ENCODE results near the gene ZNF618.

DNA sequence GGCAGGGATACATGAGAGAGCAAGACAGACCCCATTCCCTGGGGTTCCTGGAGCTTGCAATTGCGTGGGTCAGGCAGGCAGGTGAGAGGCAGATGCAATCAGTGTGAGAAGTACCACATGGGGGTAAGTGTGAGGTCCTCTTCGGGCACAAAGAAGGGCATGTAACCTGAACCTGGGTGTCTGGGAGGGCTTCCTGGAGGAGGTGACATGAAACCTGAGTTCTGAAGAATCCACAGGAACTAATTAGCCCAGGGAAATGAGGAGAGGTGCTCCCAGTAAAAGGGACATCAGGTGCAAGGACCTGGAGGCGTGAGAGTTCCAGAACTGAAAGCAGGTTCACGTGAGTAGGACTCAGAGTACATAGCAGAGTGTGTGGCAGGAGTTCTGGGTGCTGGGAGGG, 199.5 kb downstream of the ZNF618 start:
- TF ChIP-seq, protein P1, sequence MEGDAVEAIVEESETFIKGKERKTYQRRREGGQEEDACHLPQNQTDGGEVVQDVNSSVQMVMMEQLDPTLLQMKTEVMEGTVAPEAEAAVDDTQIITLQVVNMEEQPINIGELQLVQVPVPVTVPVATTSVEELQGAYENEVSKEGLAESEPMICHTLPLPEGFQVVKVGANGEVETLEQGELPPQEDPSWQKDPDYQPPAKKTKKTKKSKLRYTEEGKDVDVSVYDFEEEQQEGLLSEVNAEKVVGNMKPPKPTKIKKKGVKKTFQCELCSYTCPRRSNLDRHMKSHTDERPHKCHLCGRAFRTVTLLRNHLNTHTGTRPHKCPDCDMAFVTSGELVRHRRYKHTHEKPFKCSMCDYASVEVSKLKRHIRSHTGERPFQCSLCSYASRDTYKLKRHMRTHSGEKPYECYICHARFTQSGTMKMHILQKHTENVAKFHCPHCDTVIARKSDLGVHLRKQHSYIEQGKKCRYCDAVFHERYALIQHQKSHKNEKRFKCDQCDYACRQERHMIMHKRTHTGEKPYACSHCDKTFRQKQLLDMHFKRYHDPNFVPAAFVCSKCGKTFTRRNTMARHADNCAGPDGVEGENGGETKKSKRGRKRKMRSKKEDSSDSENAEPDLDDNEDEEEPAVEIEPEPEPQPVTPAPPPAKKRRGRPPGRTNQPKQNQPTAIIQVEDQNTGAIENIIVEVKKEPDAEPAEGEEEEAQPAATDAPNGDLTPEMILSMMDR (IDR thresholded peaks at IDR 0.05) = no peak
- TF ChIP-seq KAT7 (CRISPR knock-in tag; IDR thresholded peaks at IDR 0.05; ENCODE audit: borderline replicate concordance) (no peak), JUN (CRISPR knock-in tag; IDR thresholded peaks at IDR 0.05) (no peak), ESRRA (CRISPR knock-in tag; IDR thresholded peaks at IDR 0.05; ENCODE audit: borderline replicate concordance) (no peak), TEAD4 (CRISPR knock-in tag; IDR thresholded peaks at IDR 0.05) (no peak), GABPB1 (CRISPR knock-in tag; IDR thresholded peaks at IDR 0.05) (no peak), CREB1 (CRISPR knock-in tag; IDR thresholded peaks at IDR 0.05) (no peak)
- TF ChIP-seq, protein P2, sequence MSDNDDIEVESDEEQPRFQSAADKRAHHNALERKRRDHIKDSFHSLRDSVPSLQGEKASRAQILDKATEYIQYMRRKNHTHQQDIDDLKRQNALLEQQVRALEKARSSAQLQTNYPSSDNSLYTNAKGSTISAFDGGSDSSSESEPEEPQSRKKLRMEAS (CRISPR knock-in tag; IDR thresholded peaks at IDR 0.05) = no peak
- TF ChIP-seq, protein P3, sequence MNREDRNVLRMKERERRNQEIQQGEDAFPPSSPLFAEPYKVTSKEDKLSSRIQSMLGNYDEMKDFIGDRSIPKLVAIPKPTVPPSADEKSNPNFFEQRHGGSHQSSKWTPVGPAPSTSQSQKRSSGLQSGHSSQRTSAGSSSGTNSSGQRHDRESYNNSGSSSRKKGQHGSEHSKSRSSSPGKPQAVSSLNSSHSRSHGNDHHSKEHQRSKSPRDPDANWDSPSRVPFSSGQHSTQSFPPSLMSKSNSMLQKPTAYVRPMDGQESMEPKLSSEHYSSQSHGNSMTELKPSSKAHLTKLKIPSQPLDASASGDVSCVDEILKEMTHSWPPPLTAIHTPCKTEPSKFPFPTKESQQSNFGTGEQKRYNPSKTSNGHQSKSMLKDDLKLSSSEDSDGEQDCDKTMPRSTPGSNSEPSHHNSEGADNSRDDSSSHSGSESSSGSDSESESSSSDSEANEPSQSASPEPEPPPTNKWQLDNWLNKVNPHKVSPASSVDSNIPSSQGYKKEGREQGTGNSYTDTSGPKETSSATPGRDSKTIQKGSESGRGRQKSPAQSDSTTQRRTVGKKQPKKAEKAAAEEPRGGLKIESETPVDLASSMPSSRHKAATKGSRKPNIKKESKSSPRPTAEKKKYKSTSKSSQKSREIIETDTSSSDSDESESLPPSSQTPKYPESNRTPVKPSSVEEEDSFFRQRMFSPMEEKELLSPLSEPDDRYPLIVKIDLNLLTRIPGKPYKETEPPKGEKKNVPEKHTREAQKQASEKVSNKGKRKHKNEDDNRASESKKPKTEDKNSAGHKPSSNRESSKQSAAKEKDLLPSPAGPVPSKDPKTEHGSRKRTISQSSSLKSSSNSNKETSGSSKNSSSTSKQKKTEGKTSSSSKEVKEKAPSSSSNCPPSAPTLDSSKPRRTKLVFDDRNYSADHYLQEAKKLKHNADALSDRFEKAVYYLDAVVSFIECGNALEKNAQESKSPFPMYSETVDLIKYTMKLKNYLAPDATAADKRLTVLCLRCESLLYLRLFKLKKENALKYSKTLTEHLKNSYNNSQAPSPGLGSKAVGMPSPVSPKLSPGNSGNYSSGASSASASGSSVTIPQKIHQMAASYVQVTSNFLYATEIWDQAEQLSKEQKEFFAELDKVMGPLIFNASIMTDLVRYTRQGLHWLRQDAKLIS (CRISPR knock-in tag; IDR thresholded peaks at IDR 0.05; ENCODE audit: borderline replicate concordance) = no peak
